SK-N-SH (cell line): ENCODE measurements around the gene FTO.
"Not testable (repeated sequence)": the region's sequence is repeated elsewhere in the genome, so short reads cannot be mapped to it uniquely, and the experiment has no call there.

ENCODE experiments used
- CHD2 ChIP-seq: fragments of 150-350 bp; IDR thresholded peaks from 2 replicates; pipeline ENCODE4 v1.6.1; 2018; ENCODE audit warnings: low read length; ENCODE audit not compliant: partially characterized antibody
- CTCF ChIP-seq: fragments of 200-600 bp; sonication (generic); IDR thresholded peaks from 2 replicates; pipeline ENCODE4 v1.6.1; 2017; ENCODE audit warnings: antibody characterized with exemption, mild to moderate bottlenecking, moderate library complexity
- MAX ChIP-seq: IDR thresholded peaks from 2 replicates; pipeline ENCODE4 v1.4.0; 2012; ENCODE audit warnings: low read depth
- SIN3A ChIP-seq: IDR thresholded peaks from 2 replicates; pipeline ENCODE4 v1.6.1; 2012; ENCODE audit warnings: low read depth, mild to moderate bottlenecking, low read length, moderate library complexity, borderline replicate concordance
- TCF12 ChIP-seq: IDR thresholded peaks from 2 replicates; pipeline ENCODE4 v1.4.0; 2012

GRCh38 chr16:53685334-53685733 is 18.6 kb upstream of the FTO start:
- not testable (repeated sequence) for TF ChIP-seq MAX, CHD2, SIN3A, CTCF, TCF12
